Astrocyte of the spinal cord (primary cell): ENCODE measurements around the gene ARHGEF6.
"Not testable (repeated sequence)": the region's sequence is repeated elsewhere in the genome, so short reads cannot be mapped to it uniquely, and the experiment has no call there.

Experiments used
- DNase-seq: peaks from one replicate; pipeline ENCODE4 v3.0.0; 2011; ENCODE audit warnings: low read depth, low spot score
- H3K4me3 ChIP-seq: 2 replicates; pipeline ENCODE4 v1.5.1; 2011; ENCODE audit warnings: low read depth, mild to moderate bottlenecking, low read length, moderate library complexity
- in situ Hi-C: cut with HindIII; loops from 2 replicates; pipeline ENCODE4 v1.10.0; 2017; ENCODE audit warnings: low sequenced_read_pairs
- TF ChIP-seq, protein P1 (sequence below): IDR thresholded peaks from 2 replicates; pipeline ENCODE4 v1.5.1; 2012; ENCODE audit warnings: low read depth, mild to moderate bottlenecking, low read length, inconsistent platforms

The ARHGEF6 gene

GRCh38 chrX:136783159-136783558 is 2.4 kb upstream of the ARHGEF6 start:
- H3K4me3 ChIP-seq: no peak overlapping the region
- no peak for DNase-seq
- in situ Hi-C loops: no loop called here
- TF ChIP-seq, protein P1, sequence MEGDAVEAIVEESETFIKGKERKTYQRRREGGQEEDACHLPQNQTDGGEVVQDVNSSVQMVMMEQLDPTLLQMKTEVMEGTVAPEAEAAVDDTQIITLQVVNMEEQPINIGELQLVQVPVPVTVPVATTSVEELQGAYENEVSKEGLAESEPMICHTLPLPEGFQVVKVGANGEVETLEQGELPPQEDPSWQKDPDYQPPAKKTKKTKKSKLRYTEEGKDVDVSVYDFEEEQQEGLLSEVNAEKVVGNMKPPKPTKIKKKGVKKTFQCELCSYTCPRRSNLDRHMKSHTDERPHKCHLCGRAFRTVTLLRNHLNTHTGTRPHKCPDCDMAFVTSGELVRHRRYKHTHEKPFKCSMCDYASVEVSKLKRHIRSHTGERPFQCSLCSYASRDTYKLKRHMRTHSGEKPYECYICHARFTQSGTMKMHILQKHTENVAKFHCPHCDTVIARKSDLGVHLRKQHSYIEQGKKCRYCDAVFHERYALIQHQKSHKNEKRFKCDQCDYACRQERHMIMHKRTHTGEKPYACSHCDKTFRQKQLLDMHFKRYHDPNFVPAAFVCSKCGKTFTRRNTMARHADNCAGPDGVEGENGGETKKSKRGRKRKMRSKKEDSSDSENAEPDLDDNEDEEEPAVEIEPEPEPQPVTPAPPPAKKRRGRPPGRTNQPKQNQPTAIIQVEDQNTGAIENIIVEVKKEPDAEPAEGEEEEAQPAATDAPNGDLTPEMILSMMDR: no peak

DNA sequence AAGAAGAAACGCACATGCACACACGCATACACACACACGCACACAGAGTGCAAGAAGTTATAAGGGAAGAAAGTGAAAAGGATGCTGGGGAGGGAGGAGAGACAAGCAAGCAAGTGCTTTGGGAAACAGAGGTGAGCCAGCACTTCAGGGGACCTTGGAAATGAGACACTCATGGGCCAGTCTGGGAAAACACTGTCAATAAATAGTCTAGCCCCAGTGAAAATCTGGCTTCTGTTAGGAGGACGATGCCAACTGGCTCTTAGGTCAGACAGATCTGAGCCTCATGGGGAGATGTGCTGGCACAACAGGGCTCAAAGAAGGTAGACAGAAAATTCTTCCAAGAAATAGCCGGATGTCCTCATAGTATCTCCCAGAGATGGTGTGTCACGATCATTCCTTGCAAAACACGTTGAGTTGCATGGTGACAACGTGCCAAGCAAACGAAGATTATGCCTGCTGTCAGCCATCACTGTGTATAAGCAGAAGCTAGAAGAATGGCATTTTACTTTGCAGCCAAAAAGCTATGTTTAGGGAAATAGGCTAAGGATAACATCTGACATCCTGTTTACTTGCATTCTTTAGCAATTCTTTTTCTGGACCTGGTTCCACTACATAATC is 557 bp upstream of the ARHGEF6 start:
- H3K4me3 ChIP-seq: no peak overlapping the region
- DNase-seq: no peak
- in situ Hi-C loops: no loop called here

DNA sequence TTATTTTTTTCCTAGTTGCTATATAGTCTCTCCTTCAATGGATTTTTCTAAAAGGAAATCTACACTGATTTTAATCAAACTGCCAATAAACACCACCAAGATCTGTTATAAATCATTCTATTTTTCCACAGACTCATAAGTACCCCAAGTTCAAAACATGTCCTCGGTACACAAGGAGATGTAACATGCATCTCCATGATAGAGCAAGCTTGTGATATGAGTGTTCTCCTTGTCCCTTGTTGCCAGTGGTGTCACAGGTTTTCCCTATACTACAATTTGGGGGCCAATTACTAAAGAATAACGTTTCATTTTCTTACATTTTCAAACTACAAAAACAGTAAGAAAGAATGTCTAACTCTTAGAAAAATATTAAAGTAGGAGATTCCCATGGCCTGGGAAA is 491 bp downstream of the ARHGEF6 start:
- in situ Hi-C loops: no loop called here
- no peak overlapping the region for H3K4me3 ChIP-seq
- TF ChIP-seq, protein P1: no peak
- DNase-seq: no peak

More for the DNA sequence above, 557 bp upstream of the ARHGEF6 start:
- TF ChIP-seq, protein P1: no peak

DNA sequence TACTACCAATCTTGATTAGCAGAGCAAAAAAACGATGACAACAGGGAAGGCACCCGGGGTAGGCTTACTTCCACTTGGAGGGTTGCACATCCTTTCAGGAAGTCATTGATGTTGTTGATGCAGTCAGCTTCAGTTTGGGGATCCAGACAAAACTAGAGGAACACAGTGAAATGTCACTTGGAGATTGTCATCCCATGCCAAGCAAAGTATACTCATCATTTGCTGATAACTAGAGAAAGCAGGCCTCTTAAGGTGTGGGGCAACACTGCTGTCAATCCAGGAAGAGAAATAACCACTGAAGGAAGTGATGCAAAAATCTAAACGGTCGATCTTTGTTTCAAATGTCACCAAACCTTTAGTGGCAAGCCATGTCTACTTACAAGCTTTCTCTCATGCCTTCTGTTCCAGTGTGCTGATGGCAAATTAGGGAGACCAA is 1.4 kb downstream of the ARHGEF6 start:
- H3K4me3 ChIP-seq: no peak overlapping the region
- TF ChIP-seq, protein P1: no peak
- in situ Hi-C loops: no loop called here
- DNase-seq: no peak

DNA sequence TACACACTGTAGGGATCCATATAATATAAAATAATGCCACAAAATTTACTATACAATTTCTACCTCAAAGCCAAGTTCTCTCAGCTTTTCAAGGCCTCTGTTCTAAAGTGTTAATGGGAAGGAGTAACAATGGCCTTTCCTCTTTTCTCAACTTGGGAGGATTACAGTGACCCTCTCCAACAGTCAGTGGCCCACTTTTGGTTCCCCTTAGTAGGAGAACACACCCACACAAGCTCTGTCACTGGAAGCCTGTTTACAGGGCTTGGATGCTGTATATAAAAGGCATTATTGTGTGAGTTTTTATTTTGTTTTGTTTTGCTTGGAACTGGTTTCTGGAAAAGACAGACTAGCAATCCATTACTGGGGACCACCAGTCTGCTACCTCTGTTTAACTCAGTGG is 1.8 kb downstream of the ARHGEF6 start:
- TF ChIP-seq, protein P1: no peak
- no peak overlapping the region for H3K4me3 ChIP-seq
- in situ Hi-C loops: no loop called here
- no peak for DNase-seq

GRCh38 chrX:136778020-136778419 is 2.7 kb downstream of the ARHGEF6 start:
- in situ Hi-C loops: no loop called here
- TF ChIP-seq, protein P1: no peak
- DNase-seq: no peak
- H3K4me3 ChIP-seq: no peak overlapping the region

- DNase-seq: no peak
- in situ Hi-C loops: no loop called here
- TF ChIP-seq, protein P1: no peak
- H3K4me3 ChIP-seq: no peak overlapping the region
These were observed 7.1 kb downstream of the ARHGEF6 start for GRCh38 chrX:136773648-136774047.

- H3K4me3 ChIP-seq, DNase-seq, in situ Hi-C loops: not testable (repeated sequence)
These were observed 8.9 kb downstream of the ARHGEF6 start for GRCh38 chrX:136771869-136772268.
